Loucy (cell line): ENCODE measurements around the gene SINHCAF.
A peak's percentile ranks its signal among the peaks of the same experiment; 100 is the strongest.

ENCODE experiments used
- H2AFZ ChIP-seq: fragments of 200-600 bp; sonication (generic); 2 replicates; pipeline ENCODE4 v1.6.0; 2016; ENCODE audit warnings: antibody characterized with exemption, mild to moderate bottlenecking, low read length, moderate library complexity
- H3F3A ChIP-seq: fragments of 200-600 bp; 2 replicates; pipeline ENCODE4 v1.6.0; 2016; ENCODE audit warnings: antibody characterized with exemption, low read depth, mild to moderate bottlenecking
- H3K27me3 ChIP-seq: fragments of 200-600 bp; sonication (generic); 2 replicates; pipeline ENCODE4 v1.6.1; 2014; ENCODE audit warnings: low read length, mild to moderate bottlenecking; ENCODE audit not compliant: insufficient read depth, poor library complexity, severe bottlenecking
- H3K36me3 ChIP-seq: fragments of 200-600 bp; sonication (generic); 2 replicates; pipeline ENCODE4 v1.6.1; 2016; ENCODE audit warnings: low read length; ENCODE audit not compliant: insufficient read depth
- H3K4me1 ChIP-seq: fragments of 200-600 bp; sonication (generic); 2 replicates; pipeline ENCODE4 v1.5.1; 2014; ENCODE audit warnings: low read length, mild to moderate bottlenecking; ENCODE audit not compliant: insufficient read depth, poor library complexity, severe bottlenecking
- H3K4me2 ChIP-seq: fragments of 200-600 bp; sonication (generic); 2 replicates; pipeline ENCODE4 v1.6.0; 2014; ENCODE audit warnings: antibody characterized with exemption, low read length, low read depth, mild to moderate bottlenecking; ENCODE audit not compliant: poor library complexity, severe bottlenecking
- H3K4me3 ChIP-seq: fragments of 200-600 bp; sonication (generic); 2 replicates; pipeline ENCODE4 v1.5.1; 2014; ENCODE audit warnings: low read length, mild to moderate bottlenecking, mixed read lengths; ENCODE audit not compliant: poor library complexity, severe bottlenecking
- H3K79me2 ChIP-seq: fragments of 200-600 bp; sonication (generic); 2 replicates; pipeline ENCODE4 v1.6.1; 2014; ENCODE audit warnings: low read length; ENCODE audit not compliant: insufficient read depth
- H3K9ac ChIP-seq: fragments of 200-600 bp; sonication (generic); 2 replicates; pipeline ENCODE4 v1.6.0; 2014; ENCODE audit warnings: mild to moderate bottlenecking, low read depth, low read length, moderate library complexity; ENCODE audit not compliant: poor library complexity, severe bottlenecking
- H3K9me2 ChIP-seq: fragments of 200-600 bp; sonication (generic); replicated peaks from 2 replicates; pipeline ENCODE4 v1.6.1; 2016; ENCODE audit warnings: low read depth, low read length, mixed read lengths
- H3K9me3 ChIP-seq: fragments of 200-600 bp; sonication (generic); 2 replicates; pipeline ENCODE4 v1.6.1; 2014; ENCODE audit warnings: mild to moderate bottlenecking, antibody characterized with exemption, low read length, low read depth; ENCODE audit not compliant: insufficient read depth
- H4K20me1 ChIP-seq: fragments of 200-600 bp; sonication (generic); 2 replicates; pipeline ENCODE4 v1.6.0; 2014; ENCODE audit warnings: antibody characterized with exemption, low read length, mild to moderate bottlenecking; ENCODE audit not compliant: insufficient read depth, poor library complexity, severe bottlenecking
- EZH2phosphoT487 ChIP-seq: fragments of 200-600 bp; IDR thresholded peaks from 2 replicates; pipeline ENCODE4 v1.6.1; 2018; ENCODE audit warnings: antibody characterized with exemption, mild to moderate bottlenecking, moderate library complexity, borderline replicate concordance
- TF ChIP-seq, protein P1 (sequence below): fragments of 200-600 bp; sonication (generic); conservative IDR thresholded peaks from 2 replicates; pipeline ENCODE4 v1.5.1; 2014; ENCODE audit warnings: mild to moderate bottlenecking, antibody characterized with exemption, low read length

SINHCAF gene

DNA sequence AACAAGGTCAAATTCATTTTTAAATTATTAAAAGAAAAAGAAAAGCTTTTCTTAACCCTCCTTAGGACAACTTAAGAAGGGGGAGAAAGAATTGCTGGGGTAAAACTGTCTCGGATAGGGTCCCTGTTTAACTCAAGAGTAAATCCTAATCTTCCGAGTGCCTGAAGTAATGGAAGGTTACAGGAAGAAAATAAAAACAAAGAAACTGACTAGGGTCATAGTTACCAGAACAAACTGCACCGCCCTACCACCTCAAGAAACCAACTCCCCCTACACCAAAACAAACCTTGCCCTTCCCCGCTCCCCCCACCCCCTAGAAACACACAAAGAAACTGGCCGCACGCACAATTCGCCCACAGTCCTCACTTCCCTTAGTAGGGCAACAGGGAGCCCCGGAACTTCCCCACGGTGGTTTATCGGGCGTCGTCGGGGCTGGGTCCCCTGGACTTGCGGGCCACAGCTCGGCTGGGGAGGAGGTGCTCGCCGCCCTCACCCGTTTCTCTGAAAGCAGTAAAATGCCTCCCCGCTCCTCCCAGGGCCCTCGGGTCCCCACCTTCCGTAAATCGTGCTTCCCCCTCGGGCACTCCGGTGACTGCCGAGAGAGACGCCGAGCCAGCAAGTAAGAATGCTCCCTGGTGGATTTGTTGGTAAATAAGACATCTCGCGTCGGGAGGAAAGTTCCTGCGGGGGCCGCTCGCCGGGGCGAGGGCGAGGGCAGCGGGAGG lies 2.4 kb downstream of the SINHCAF start:
- peak overlapping the region; percentile 98 for H3K9ac ChIP-seq
- peaks cover 51% of the 10 kb centered on the region for H4K20me1 ChIP-seq
- TF ChIP-seq, protein P1, sequence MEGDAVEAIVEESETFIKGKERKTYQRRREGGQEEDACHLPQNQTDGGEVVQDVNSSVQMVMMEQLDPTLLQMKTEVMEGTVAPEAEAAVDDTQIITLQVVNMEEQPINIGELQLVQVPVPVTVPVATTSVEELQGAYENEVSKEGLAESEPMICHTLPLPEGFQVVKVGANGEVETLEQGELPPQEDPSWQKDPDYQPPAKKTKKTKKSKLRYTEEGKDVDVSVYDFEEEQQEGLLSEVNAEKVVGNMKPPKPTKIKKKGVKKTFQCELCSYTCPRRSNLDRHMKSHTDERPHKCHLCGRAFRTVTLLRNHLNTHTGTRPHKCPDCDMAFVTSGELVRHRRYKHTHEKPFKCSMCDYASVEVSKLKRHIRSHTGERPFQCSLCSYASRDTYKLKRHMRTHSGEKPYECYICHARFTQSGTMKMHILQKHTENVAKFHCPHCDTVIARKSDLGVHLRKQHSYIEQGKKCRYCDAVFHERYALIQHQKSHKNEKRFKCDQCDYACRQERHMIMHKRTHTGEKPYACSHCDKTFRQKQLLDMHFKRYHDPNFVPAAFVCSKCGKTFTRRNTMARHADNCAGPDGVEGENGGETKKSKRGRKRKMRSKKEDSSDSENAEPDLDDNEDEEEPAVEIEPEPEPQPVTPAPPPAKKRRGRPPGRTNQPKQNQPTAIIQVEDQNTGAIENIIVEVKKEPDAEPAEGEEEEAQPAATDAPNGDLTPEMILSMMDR, result no peak
- no peak for TF ChIP-seq EZH2phosphoT487
- H3K4me3 ChIP-seq, result peak overlapping the region; percentile 97
- H3K79me2 ChIP-seq, result peaks cover 73% of the 10 kb centered on the region
- H3F3A ChIP-seq, result no peaks in the 10 kb centered on the region
- H3K27me3 ChIP-seq, result peaks cover 10% of the 10 kb centered on the region
- no peaks in the 10 kb centered on the region for H3K9me3 ChIP-seq
- peak overlapping the region; percentile 82 for H3K4me2 ChIP-seq
- no peaks in the 10 kb centered on the region for H3K36me3 ChIP-seq
- no peak overlapping the region for H2AFZ ChIP-seq
- no peaks in the 10 kb centered on the region for H3K9me2 ChIP-seq
- peaks cover 50% of the 10 kb centered on the region for H3K4me1 ChIP-seq

DNA sequence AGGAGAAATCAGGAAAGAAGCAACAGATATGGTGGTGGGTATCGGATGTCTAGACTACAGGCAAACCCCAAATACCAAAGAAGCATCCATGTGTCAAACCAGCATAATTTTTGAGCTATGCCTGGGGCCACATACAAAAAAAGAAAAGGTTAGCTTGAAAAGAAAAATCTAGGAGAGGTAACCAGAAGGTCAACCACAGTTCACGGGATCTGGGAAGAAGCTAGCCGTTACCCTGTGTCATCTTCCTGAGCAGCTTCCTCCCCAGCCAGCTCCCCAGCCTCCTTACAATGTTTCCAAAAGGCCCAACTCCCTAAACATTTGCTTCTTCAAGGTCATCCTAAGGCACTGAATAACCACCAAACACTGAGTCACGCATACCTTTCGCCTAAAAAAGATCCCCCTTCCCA lies 3.1 kb downstream of the SINHCAF start:
- Histone ChIP-seq H3K9me3 (no peaks in the 10 kb centered on the region), H2AFZ (no peak overlapping the region), H4K20me1 (peaks cover 59% of the 10 kb centered on the region), H3K9me2 (no peaks in the 10 kb centered on the region), H3K36me3 (no peaks in the 10 kb centered on the region), H3K9ac (peak overlapping the region; percentile 98), H3K4me3 (peak overlapping the region; percentile 97), H3K27me3 (peaks cover 10% of the 10 kb centered on the region), H3F3A (no peaks in the 10 kb centered on the region), H3K4me1 (peaks cover 57% of the 10 kb centered on the region), H3K4me2 (peak overlapping the region; percentile 82), H3K79me2 (peaks cover 81% of the 10 kb centered on the region)
- TF ChIP-seq, protein P1, result no peak
- TF ChIP-seq EZH2phosphoT487, result no peak

DNA sequence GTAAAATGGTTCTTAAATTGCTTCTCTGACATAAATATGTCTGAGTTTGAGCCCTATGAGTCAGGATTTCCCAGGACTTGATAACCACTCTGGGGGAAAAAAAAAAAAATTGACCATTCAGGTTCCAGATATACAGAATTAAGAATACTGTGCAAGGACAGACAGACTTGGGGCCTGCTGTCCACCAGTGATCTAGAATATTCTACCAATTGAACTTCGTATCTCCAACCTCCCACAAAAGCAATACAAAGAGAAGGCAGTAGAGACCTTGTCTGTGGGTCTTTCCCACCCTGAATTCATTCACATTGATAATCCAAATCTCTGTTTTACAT lies 4.1 kb downstream of the SINHCAF start:
- H3F3A ChIP-seq, result no peaks in the 10 kb centered on the region
- peak overlapping the region; percentile 82 for H3K4me2 ChIP-seq
- no peak overlapping the region for H2AFZ ChIP-seq
- no peaks in the 10 kb centered on the region for H3K9me2 ChIP-seq
- H3K27me3 ChIP-seq, result peaks cover 10% of the 10 kb centered on the region
- peaks cover 90% of the 10 kb centered on the region for H3K79me2 ChIP-seq
- H3K4me3 ChIP-seq, result peak overlapping the region; percentile 97
- H4K20me1 ChIP-seq, result peaks cover 68% of the 10 kb centered on the region
- no peaks in the 10 kb centered on the region for H3K9me3 ChIP-seq
- H3K36me3 ChIP-seq, result no peaks in the 10 kb centered on the region
- H3K9ac ChIP-seq, result peak overlapping the region; percentile 98
- TF ChIP-seq, protein P1, result no peak
- TF ChIP-seq EZH2phosphoT487, result no peak
- H3K4me1 ChIP-seq, result peaks cover 67% of the 10 kb centered on the region
